ENCODE data around the gene ZFP90. TPM values are rescaled to one million over a fixed set of nuclear protein-coding genes. Genes with fewer than 3 reads are reported as not detected.

Gene ZFP90
- total RNA-seq, 1 donor from 2014 or later = 24.0 TPM

- peaks cover 54% of the 10 kb centered on the region for H3K9me3 Mint-ChIP-seq (ENCODE audit: unreplicated experiment)
- TF ChIP-seq CTCF (IDR thresholded peaks at IDR 0.05; ENCODE audit: insufficient read depth, low read depth, low read length) (no peak), EZH2 (IDR thresholded peaks at IDR 0.05; ENCODE audit: insufficient read depth, low read length) (no peak)
- no peak overlapping the region for H3K4me3 ChIP-seq (ENCODE audit: insufficient read depth, low read depth, low read length)
- DNase-seq (ENCODE audit: low read depth) (no peak), FAIRE-seq (no peak)
- peaks cover 23% of the 10 kb centered on the region for H3K9me3 ChIP-seq (ENCODE audit: insufficient read depth, low read depth, low read length)
- H2AFZ ChIP-seq (ENCODE audit: low read depth, low read length) = no peak overlapping the region
- no peaks in the 10 kb centered on the region for H3K27me3 Mint-ChIP-seq (ENCODE audit: low read depth, unreplicated experiment)
- H3K36me3 ChIP-seq (ENCODE audit: insufficient read depth, low read length) = no peaks in the 10 kb centered on the region
- H3K79me2 ChIP-seq (ENCODE audit: insufficient read depth, low read length) = no peaks in the 10 kb centered on the region
- H4K20me1 ChIP-seq (ENCODE audit: insufficient read depth, low read length) = no peaks in the 10 kb centered on the region
- no peak overlapping the region for H3K27ac ChIP-seq (ENCODE audit: low read depth, low read length)
- no peaks in the 10 kb centered on the region for H3K4me1 ChIP-seq (ENCODE audit: insufficient read depth, low read length)
- no peaks in the 10 kb centered on the region for H3K4me1 Mint-ChIP-seq (ENCODE audit: low read depth, unreplicated experiment)
- no peak overlapping the region for H3K9ac ChIP-seq (ENCODE audit: low read length)
- no peaks in the 10 kb centered on the region for H3K27me3 ChIP-seq (ENCODE audit: insufficient read depth, low read length)
- H3K36me3 Mint-ChIP-seq (ENCODE audit: low read depth, unreplicated experiment) = peaks cover 29% of the 10 kb centered on the region
- H3K4me3 Mint-ChIP-seq (ENCODE audit: unreplicated experiment) = no peak overlapping the region
- no peak overlapping the region for H3K4me2 ChIP-seq (ENCODE audit: low read length)
- H3K27ac Mint-ChIP-seq (ENCODE audit: unreplicated experiment) = no peak overlapping the region
Observed at GRCh38 chr16:68575082-68575481, 36.0 kb downstream of the ZFP90 start.

GRCh38 chr16:68577352-68577853 is 38.3 kb downstream of the ZFP90 start:
- Histone ChIP-seq H3K9ac (ENCODE audit: low read length) (no peak overlapping the region), H4K20me1 (ENCODE audit: insufficient read depth, low read length) (no peaks in the 10 kb centered on the region), H3K36me3 (ENCODE audit: insufficient read depth, low read length) (no peaks in the 10 kb centered on the region), H3K79me2 (ENCODE audit: insufficient read depth, low read length) (no peaks in the 10 kb centered on the region), H2AFZ (ENCODE audit: low read depth, low read length) (no peak overlapping the region), H3K4me3 (ENCODE audit: insufficient read depth, low read depth, low read length) (no peak overlapping the region), H3K4me1 (ENCODE audit: insufficient read depth, low read length) (no peaks in the 10 kb centered on the region), H3K4me2 (ENCODE audit: low read length) (no peak overlapping the region), H3K9me3 (ENCODE audit: insufficient read depth, low read depth, low read length) (peaks cover 17% of the 10 kb centered on the region), H3K27ac (ENCODE audit: low read depth, low read length) (no peak overlapping the region), H3K27me3 (ENCODE audit: insufficient read depth, low read length) (no peaks in the 10 kb centered on the region)
- no peak overlapping the region for H3K4me3 Mint-ChIP-seq (ENCODE audit: unreplicated experiment)
- TF ChIP-seq EZH2 (IDR thresholded peaks at IDR 0.05; ENCODE audit: insufficient read depth, low read length) (no peak), CTCF (IDR thresholded peaks at IDR 0.05; ENCODE audit: insufficient read depth, low read depth, low read length) (no peak)
- FAIRE-seq (no peak), DNase-seq (ENCODE audit: low read depth) (no peak)
- peaks cover 50% of the 10 kb centered on the region for H3K9me3 Mint-ChIP-seq (ENCODE audit: unreplicated experiment)
- H3K36me3 Mint-ChIP-seq (ENCODE audit: low read depth, unreplicated experiment) = peaks cover 19% of the 10 kb centered on the region
- H3K27ac Mint-ChIP-seq (ENCODE audit: unreplicated experiment) = no peak overlapping the region
- H3K27me3 Mint-ChIP-seq (ENCODE audit: low read depth, unreplicated experiment) = no peaks in the 10 kb centered on the region
- no peaks in the 10 kb centered on the region for H3K4me1 Mint-ChIP-seq (ENCODE audit: low read depth, unreplicated experiment)

DNA sequence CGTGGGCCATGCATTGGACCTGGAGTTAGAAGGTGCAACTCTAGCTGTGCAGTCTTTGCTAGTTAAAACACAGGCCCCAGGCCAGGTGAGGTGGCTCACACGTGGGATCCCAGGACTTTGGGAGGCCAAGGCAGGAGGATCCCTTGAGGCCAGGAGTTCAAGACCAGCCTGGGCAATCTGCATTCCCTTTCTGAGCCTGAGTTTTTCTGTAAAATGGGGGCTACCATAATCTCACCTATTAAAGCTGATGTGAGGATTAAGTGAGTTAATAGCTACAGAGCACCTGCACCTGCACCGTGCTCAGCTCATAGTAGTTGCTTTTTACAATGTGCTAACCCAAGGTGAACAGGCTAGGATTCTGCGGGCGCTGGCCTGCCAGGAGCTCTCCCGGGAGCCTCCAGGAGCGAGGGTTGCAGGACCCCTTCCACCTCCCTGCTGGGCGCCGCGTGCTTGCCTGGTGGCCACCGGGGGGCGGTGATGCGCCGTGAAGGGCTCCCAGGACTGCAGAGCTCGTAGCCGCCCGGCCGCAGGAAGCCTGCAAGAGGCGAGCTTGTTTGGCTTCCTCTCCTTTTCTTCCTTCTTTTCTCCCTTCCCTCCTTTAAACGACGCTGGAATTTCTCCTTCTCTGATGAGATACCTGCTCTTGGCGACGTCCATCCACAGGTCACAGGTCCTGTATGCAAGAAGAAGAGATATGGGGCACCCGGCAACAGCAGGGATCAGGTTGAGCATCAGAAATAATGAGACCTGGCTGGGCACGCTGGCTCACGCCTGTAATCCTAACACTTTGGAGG is 51.3 kb downstream of the ZFP90 start:
- H3K4me1 Mint-ChIP-seq (ENCODE audit: low read depth, unreplicated experiment) = no peaks in the 10 kb centered on the region
- Histone ChIP-seq H3K4me3 (ENCODE audit: insufficient read depth, low read depth, low read length) (no peak overlapping the region), H3K27me3 (ENCODE audit: insufficient read depth, low read length) (no peaks in the 10 kb centered on the region), H3K79me2 (ENCODE audit: insufficient read depth, low read length) (no peaks in the 10 kb centered on the region), H3K9me3 (ENCODE audit: insufficient read depth, low read depth, low read length) (no peaks in the 10 kb centered on the region), H3K4me1 (ENCODE audit: insufficient read depth, low read length) (no peaks in the 10 kb centered on the region), H3K9ac (ENCODE audit: low read length) (no peak overlapping the region), H2AFZ (ENCODE audit: low read depth, low read length) (peak overlapping the region; percentile 83), H3K27ac (ENCODE audit: low read depth, low read length) (no peak overlapping the region), H4K20me1 (ENCODE audit: insufficient read depth, low read length) (no peaks in the 10 kb centered on the region), H3K4me2 (ENCODE audit: low read length) (peak overlapping the region; percentile 62), H3K36me3 (ENCODE audit: insufficient read depth, low read length) (no peaks in the 10 kb centered on the region)
- TF ChIP-seq EZH2 (IDR thresholded peaks at IDR 0.05; ENCODE audit: insufficient read depth, low read length) (no peak), CTCF (IDR thresholded peaks at IDR 0.05; ENCODE audit: insufficient read depth, low read depth, low read length) (peak; percentile 45)
- no peaks in the 10 kb centered on the region for H3K36me3 Mint-ChIP-seq (ENCODE audit: low read depth, unreplicated experiment)
- no peaks in the 10 kb centered on the region for H3K27me3 Mint-ChIP-seq (ENCODE audit: low read depth, unreplicated experiment)
- peak; percentile 26 for DNase-seq (ENCODE audit: low read depth)
- no peak overlapping the region for H3K4me3 Mint-ChIP-seq (ENCODE audit: unreplicated experiment)
- H3K27ac Mint-ChIP-seq (ENCODE audit: unreplicated experiment) = no peak overlapping the region
- FAIRE-seq = no peak
- peaks cover 7% of the 10 kb centered on the region for H3K9me3 Mint-ChIP-seq (ENCODE audit: unreplicated experiment)
